WI38 (cell line): ENCODE results near the gene LIPK.

ENCODE experiments used
- H3K4me3 ChIP-seq: 2 replicates; pipeline ENCODE4 v1.5.1; 2011; ENCODE audit warnings: low read depth, mild to moderate bottlenecking, control low read depth, low read length
- CTCF ChIP-seq: IDR thresholded peaks from 2 replicates; pipeline ENCODE4 v1.5.1; 2012; ENCODE audit warnings: low read depth, mild to moderate bottlenecking, control low read depth, low read length

LIPK gene

DNA sequence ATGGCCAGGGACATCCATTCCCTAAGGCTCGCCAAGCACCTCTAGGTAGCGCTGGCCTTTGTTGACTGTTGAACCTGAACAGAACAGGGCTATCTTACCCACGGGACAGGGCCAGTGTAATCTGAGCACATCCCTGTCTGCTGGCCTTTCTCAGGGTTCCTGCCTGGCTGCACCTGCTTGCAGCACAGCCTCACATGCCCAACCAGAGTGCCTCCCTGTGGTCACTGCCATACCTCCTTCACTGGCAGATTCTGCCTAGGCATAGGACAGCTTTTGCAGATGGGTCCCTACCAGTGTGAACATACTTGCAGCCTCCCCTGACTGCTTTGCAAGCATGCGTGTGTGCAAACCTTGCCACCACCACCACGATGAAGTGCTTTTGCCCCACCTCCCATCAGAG is 38.0 kb downstream of the LIPK start:
- no peak for TF ChIP-seq CTCF

GRCh38 chr10:88745633-88746032 is 39.6 kb downstream of the LIPK start:
- TF ChIP-seq CTCF, result no peak
- H3K4me3 ChIP-seq, result no peak overlapping the region

More for the DNA sequence above, 38.0 kb downstream of the LIPK start:
- H3K4me3 ChIP-seq, result no peak overlapping the region

- H3K4me3 ChIP-seq, result no peak overlapping the region
- TF ChIP-seq CTCF, result no peak
Measured at GRCh38 chr10:88754287-88754686, 48.2 kb downstream of the LIPK start.

- TF ChIP-seq CTCF, result no peak
- no peak overlapping the region for H3K4me3 ChIP-seq
Measured at GRCh38 chr10:88755753-88756152, 49.7 kb downstream of the LIPK start.

DNA sequence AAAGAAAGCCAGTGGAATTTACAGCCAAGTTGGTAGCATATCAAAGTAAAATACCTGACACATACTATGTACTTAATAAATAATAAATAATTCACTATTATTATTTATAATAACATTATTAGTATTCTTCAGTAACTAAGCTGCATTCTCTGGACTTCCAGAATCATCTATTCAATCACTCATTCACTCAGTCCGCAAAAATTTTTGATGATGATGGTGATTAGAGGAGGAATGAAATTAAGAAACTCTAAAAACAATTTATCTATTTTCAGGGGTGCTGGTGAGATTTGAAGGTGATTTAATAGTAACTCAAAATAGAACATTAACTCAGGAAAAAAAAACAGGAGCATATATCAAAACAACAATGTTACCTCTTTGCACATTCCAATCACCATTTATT is 50.6 kb downstream of the LIPK start:
- no peak overlapping the region for H3K4me3 ChIP-seq
- TF ChIP-seq CTCF, result no peak

DNA sequence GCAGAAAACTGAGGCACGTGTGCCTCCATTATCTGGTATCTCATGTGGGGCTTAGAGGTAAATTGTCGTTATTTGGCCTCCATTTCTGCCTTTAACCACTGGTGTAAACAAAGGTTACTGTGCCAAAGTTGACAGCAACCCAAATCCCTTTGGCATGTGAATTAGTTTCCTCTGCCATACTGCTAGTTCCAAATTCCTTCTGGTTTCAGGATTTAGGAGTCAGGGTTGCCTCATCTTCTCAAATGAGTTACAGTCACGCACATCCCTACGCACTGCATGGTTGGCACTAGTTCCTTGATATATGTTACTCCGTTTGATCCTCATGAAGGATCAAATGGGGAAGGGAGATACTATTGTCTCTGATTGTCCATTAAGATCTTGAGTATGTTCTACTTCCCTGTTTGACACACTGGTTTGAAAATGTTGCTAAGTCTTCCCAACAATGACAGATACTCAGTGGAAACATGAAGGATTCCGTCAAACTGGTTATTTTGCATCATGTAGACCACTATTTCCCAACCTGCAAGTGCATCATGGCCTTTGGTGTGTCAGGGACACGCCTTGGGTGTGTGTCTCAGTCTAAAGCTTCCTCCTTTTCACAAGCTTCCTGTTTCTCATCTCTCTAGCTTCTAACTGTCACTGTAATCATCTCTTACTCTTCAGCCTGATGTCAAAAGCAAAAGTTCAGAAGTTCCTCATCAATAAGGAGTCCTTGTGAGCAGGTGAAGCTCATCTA is 53.5 kb downstream of the LIPK start, which contains the start of gene LIPN:
Gene LIPN, plus strand, starts transcription at position 655 of the 736 bp plus-strand sequence. CDS start 1,386 bp downstream, outside the sequence.
- no peak for TF ChIP-seq CTCF
- H3K4me3 ChIP-seq, result no peak within 1 kb of the TSS

DNA sequence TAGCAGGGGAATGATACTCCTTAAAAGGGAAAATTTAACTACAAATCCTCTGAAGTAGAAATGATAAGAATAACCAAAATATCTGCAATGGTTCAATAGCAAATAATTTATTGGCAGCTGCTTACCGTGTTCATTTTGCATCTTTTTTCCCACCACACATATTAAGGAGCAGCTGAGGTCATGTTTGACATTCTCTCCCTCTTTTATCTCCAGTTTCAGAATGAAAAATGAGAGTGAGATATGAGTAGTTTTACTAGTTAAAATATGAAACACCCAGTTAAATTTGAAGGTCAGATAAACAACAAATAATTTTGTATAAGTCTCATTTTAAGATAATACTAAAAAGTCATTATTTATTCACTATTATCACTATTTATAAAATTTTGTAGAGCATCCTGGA is 56.9 kb downstream of the LIPK start:
- no peak overlapping the region for H3K4me3 ChIP-seq
- no peak for TF ChIP-seq CTCF
